ENCODE results near the gene TP53I13. TPM values are rescaled to one million over a fixed set of nuclear protein-coding genes. Genes with fewer than 3 reads are reported as not detected.

Gene TP53I13
- total and polyA plus RNA-seq, 2 of the 13 experiments (the other 11 are each of a cell fraction or from before 2014, with no cell fraction given) = 16.9 to 25.7 TPM

- TF ChIP-seq ZHX1 (CRISPR knock-in tag; IDR thresholded peaks at IDR 0.05; ENCODE audit: low read depth) (no peak), THYN1 (CRISPR knock-in tag; IDR thresholded peaks at IDR 0.05; ENCODE audit: borderline replicate concordance, low read depth) (no peak), ZBTB2 (CRISPR knock-in tag; IDR thresholded peaks at IDR 0.05; ENCODE audit: low read depth) (peak; percentile 77), HNF1A (IDR thresholded peaks at IDR 0.05; ENCODE audit: low read depth) (no peak), HNF1A (CRISPR knock-in tag; IDR thresholded peaks at IDR 0.05; ENCODE audit: borderline replicate concordance) (0 out of 2 replicates have a peak, but pooled peaks have one; percentile 24), MXD3 (CRISPR knock-in tag; IDR thresholded peaks at IDR 0.05) (peak; percentile 42; the same call in 1 of the 2 replicates), TFDP2 (CRISPR knock-in tag; IDR thresholded peaks at IDR 0.05) (no peak; the same call in 1 of the 2 replicates), ISL2 (CRISPR knock-in tag; IDR thresholded peaks at IDR 0.05) (peak; percentile 5; the same call in 1 of the 2 replicates), ZNF503 (CRISPR knock-in tag; IDR thresholded peaks at IDR 0.05) (no peak; the same call in 1 of the 2 replicates), RBM39 (IDR thresholded peaks at IDR 0.05; ENCODE audit: low read depth, low read length, poor library complexity, severe bottlenecking) (no peak), NFYC (CRISPR knock-in tag; IDR thresholded peaks at IDR 0.05) (no peak), NAIF1 (CRISPR knock-in tag; IDR thresholded peaks at IDR 0.05; ENCODE audit: borderline replicate concordance) (no peak), MEIS2 (CRISPR knock-in tag; IDR thresholded peaks at IDR 0.05) (peak; percentile 14; the same call in 1 of the 2 replicates), TCF12 (IDR thresholded peaks at IDR 0.05) (no peak), TCF12 (CRISPR knock-in tag; IDR thresholded peaks at IDR 0.05) (no peak)
These were observed 21.3 kb downstream of the TP53I13 start, which contains the start of gene GIT1 (continued) for GRCh38 chr17:29589524-29590410.

All from HepG2 (cell line).